OCI-LY1 (cell line): ENCODE results near the gene CBLL2.

ENCODE experiments used
- H2AFZ ChIP-seq: fragments of 200-600 bp; sonication (generic), shearing (Covaris generic); 2 replicates; pipeline ENCODE4 v1.6.0; 2014; ENCODE audit warnings: antibody characterized with exemption, mild to moderate bottlenecking, low read length
- H3F3A ChIP-seq: fragments of 200-600 bp; sonication (generic), shearing (Covaris generic); 2 replicates; pipeline ENCODE4 v1.6.0; 2014; ENCODE audit warnings: mild to moderate bottlenecking, antibody characterized with exemption, low read length, moderate library complexity; ENCODE audit not compliant: insufficient read depth
- H3K27ac ChIP-seq: fragments of 200-600 bp; sonication (generic); 2 replicates; pipeline ENCODE4 v1.5.1; 2014; ENCODE audit warnings: low read length, mixed run types, mild to moderate bottlenecking, low read depth; ENCODE audit not compliant: poor library complexity, severe bottlenecking
- H3K27me3 ChIP-seq: fragments of 200-600 bp; sonication (generic); 2 replicates; pipeline ENCODE4 v1.6.0; 2014; ENCODE audit warnings: antibody characterized with exemption, mild to moderate bottlenecking, low read length, moderate library complexity; ENCODE audit not compliant: insufficient read depth
- H3K36me3 ChIP-seq: fragments of 200-600 bp; sonication (generic); 2 replicates; pipeline ENCODE4 v1.6.1; 2014; ENCODE audit warnings: mild to moderate bottlenecking, antibody characterized with exemption, low read length, moderate library complexity, mixed read lengths; ENCODE audit not compliant: insufficient read depth
- H3K4me1 ChIP-seq: fragments of 200-600 bp; sonication (generic); 2 replicates; pipeline ENCODE4 v1.5.1; 2014; ENCODE audit warnings: mild to moderate bottlenecking, low read length, moderate library complexity; ENCODE audit not compliant: insufficient read depth, severe bottlenecking
- H3K4me2 ChIP-seq: fragments of 200-600 bp; sonication (generic), shearing (Covaris generic); 2 replicates; pipeline ENCODE4 v1.6.1; 2014; ENCODE audit warnings: low read length
- H3K4me3 ChIP-seq: fragments of 200-600 bp; sonication (generic); 2 replicates; pipeline ENCODE4 v1.5.1; 2014; ENCODE audit warnings: low read length, low read depth, mild to moderate bottlenecking, mixed read lengths; ENCODE audit not compliant: poor library complexity, severe bottlenecking
- H3K79me2 ChIP-seq: fragments of 200-600 bp; shearing (Covaris generic); 2 replicates; pipeline ENCODE4 v1.6.1; 2016; ENCODE audit warnings: mixed run types, low read length, mixed read lengths; ENCODE audit not compliant: insufficient read depth
- H3K9ac ChIP-seq: fragments of 200-600 bp; sonication (generic), shearing (Covaris generic); 2 replicates; pipeline ENCODE4 v1.6.1; 2014; ENCODE audit warnings: mild to moderate bottlenecking, low read length, mixed read lengths
- H3K9me2 ChIP-seq: fragments of 200-600 bp; sonication (generic), shearing (Covaris generic); 2 replicates; pipeline ENCODE4 v1.6.1; 2014; ENCODE audit warnings: low read depth, mild to moderate bottlenecking, low read length, mixed read lengths
- H3K9me3 ChIP-seq: fragments of 200-600 bp; shearing (Covaris generic); 2 replicates; pipeline ENCODE4 v1.6.1; 2014; ENCODE audit warnings: low read length, mixed read lengths
- H4K20me1 ChIP-seq: fragments of 200-600 bp; sonication (generic), shearing (Covaris generic); 2 replicates; pipeline ENCODE4 v1.6.0; 2016; ENCODE audit warnings: mild to moderate bottlenecking, low read length; ENCODE audit not compliant: insufficient read depth
- CTCF ChIP-seq: fragments of 200-600 bp; sonication (generic), shearing (Covaris generic); IDR thresholded peaks from 2 replicates; pipeline ENCODE4 v1.5.1; 2017; ENCODE audit warnings: mild to moderate bottlenecking, antibody characterized with exemption, low read length, moderate library complexity, mixed read lengths
- EZH2 ChIP-seq: fragments of 200-600 bp; sonication (generic), shearing (Covaris generic); IDR thresholded peaks from 2 replicates; pipeline ENCODE4 v1.8.0; 2017; ENCODE audit warnings: borderline replicate concordance, mixed run types, mild to moderate bottlenecking, antibody characterized with exemption, low read length, moderate library complexity, mixed read lengths

The CBLL2 gene

DNA sequence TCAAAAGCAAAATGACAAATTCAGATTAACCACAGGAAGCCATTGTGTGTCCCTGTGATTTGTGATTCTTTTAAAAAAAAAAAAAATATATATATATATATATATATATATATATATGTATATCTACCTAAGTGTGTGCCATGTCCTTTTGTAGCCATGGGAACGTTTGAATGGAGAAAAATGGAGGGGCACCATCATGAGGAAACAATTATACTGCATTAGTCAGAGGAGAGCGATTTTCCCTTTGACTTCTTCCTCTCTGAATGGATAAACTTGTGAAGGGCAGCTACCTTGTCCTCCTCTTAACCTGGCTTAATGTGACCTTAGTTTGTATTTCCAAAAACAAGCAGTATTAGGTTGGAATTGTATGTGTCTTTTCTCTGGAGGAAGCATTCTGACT is 23.3 kb upstream of the CBLL2 start:
- Histone ChIP-seq H3K4me1 (no peaks in the 10 kb centered on the region), H3K9me3 (no peaks in the 10 kb centered on the region), H3K27me3 (no peaks in the 10 kb centered on the region), H2AFZ (no peak overlapping the region), H3K36me3 (no peaks in the 10 kb centered on the region), H3K9me2 (no peaks in the 10 kb centered on the region), H3K79me2 (no peaks in the 10 kb centered on the region), H3K4me2 (no peak overlapping the region), H4K20me1 (no peaks in the 10 kb centered on the region), H3F3A (no peaks in the 10 kb centered on the region), H3K9ac (no peak overlapping the region), H3K4me3 (no peak overlapping the region), H3K27ac (no peak overlapping the region)
- no peak for TF ChIP-seq EZH2
- no peak for TF ChIP-seq CTCF

DNA sequence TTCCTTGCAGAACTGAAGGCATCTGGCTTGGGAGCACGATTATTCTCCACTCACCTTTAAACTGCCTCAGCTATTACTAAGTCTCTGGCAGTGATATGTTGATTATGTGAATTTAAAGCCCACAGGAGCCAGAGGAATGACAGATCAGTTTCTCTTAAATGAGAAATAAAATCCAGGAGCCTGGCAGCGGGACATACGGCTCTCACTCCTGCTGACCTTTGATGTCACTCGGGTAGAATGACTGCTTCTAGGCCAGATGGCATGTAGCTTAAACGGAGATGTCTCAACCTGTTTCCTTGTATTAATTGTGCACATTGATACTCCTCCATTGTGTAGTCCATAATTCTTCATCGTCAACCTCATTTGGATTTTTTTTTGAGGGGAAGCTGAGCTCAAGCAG is 4.0 kb upstream of the CBLL2 start:
- H3K36me3 ChIP-seq = no peaks in the 10 kb centered on the region
- H3K4me2 ChIP-seq = no peak overlapping the region
- no peaks in the 10 kb centered on the region for H3K4me1 ChIP-seq
- H2AFZ ChIP-seq = no peak overlapping the region
- H3K9me2 ChIP-seq = no peaks in the 10 kb centered on the region
- no peak overlapping the region for H3K27ac ChIP-seq
- no peaks in the 10 kb centered on the region for H3K27me3 ChIP-seq
- no peak overlapping the region for H3K4me3 ChIP-seq
- H3K9me3 ChIP-seq = no peaks in the 10 kb centered on the region
- TF ChIP-seq CTCF (no peak), EZH2 (no peak)
- no peaks in the 10 kb centered on the region for H4K20me1 ChIP-seq
- H3K9ac ChIP-seq = no peak overlapping the region
- no peaks in the 10 kb centered on the region for H3F3A ChIP-seq
- H3K79me2 ChIP-seq = no peaks in the 10 kb centered on the region

DNA sequence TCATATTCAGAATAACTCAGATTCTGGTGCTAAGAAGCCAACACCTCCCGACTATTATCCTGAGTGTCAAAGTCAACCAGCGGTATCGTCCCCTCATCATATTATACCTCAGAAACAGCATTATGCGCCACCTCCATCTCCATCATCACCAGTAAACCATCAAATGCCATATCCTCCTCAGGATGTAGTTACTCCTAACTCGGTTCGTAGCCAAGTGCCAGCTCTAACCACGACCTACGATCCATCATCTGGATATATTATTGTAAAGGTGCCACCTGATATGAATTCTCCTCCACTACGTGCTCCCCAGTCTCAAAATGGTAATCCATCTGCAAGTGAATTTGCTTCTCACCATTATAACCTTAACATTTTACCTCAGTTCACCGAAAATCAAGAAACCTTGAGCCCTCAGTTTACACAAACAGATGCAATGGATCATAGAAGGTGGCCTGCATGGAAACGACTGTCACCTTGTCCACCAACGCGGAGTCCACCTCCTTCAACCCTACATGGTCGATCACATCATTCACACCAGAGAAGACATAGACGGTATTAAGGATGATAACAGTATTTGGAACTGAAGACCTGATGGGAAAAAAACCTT is 1.1 kb downstream of the CBLL2 start:
- no peaks in the 10 kb centered on the region for H4K20me1 ChIP-seq
- no peak overlapping the region for H3K9ac ChIP-seq
- no peaks in the 10 kb centered on the region for H3K9me2 ChIP-seq
- no peaks in the 10 kb centered on the region for H3K27me3 ChIP-seq
- no peak overlapping the region for H3K27ac ChIP-seq
- no peaks in the 10 kb centered on the region for H3K9me3 ChIP-seq
- H3K4me1 ChIP-seq = no peaks in the 10 kb centered on the region
- no peaks in the 10 kb centered on the region for H3K36me3 ChIP-seq
- no peak for TF ChIP-seq EZH2
- no peak for TF ChIP-seq CTCF
- H3K4me2 ChIP-seq = no peak overlapping the region
- no peak overlapping the region for H3K4me3 ChIP-seq
- H2AFZ ChIP-seq = no peak overlapping the region
- H3K79me2 ChIP-seq = no peaks in the 10 kb centered on the region
- no peaks in the 10 kb centered on the region for H3F3A ChIP-seq
